Measurements from ENCODE around the gene RGS7. TPM values are rescaled to one million over a fixed set of nuclear protein-coding genes. Genes with fewer than 3 reads are reported as not detected.
"Not testable (repeated sequence)": the region's sequence is repeated elsewhere in the genome, so short reads cannot be mapped to it uniquely, and the experiment has no call there.

RGS7 gene
- total RNA-seq, 3 donors from 2014 or later (not counting 1 experiment from before 2014, with no cell fraction given), result not detected

DNA sequence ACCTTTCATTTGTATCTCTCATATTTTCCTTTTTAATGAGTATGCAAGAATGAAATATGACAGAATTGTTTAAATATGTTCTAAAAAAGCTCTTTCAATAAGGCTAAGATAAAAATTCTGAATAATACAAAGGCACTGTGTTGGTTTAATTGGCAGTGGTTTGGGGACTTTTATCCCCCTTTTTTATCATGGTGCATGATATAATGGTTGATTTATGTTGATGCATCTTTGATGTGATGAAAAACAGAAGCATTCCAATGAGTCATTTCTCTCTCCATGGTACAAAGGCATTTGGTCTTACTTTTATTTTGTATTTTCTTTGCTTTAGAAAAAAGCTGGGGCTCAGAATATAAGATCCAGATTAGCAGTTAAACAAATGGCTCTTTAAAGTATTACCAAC, 617.9 kb downstream of the RGS7 start:
- no peaks in the 10 kb centered on the region for H3K4me1 ChIP-seq (ENCODE audit: control insufficient read depth, insufficient read depth, low read length)
- no peaks in the 10 kb centered on the region for H3K36me3 Mint-ChIP-seq
- no peaks in the 10 kb centered on the region for H3K27me3 Mint-ChIP-seq (ENCODE audit: low read depth in 2 of 2)
- TF ChIP-seq, protein P1, sequence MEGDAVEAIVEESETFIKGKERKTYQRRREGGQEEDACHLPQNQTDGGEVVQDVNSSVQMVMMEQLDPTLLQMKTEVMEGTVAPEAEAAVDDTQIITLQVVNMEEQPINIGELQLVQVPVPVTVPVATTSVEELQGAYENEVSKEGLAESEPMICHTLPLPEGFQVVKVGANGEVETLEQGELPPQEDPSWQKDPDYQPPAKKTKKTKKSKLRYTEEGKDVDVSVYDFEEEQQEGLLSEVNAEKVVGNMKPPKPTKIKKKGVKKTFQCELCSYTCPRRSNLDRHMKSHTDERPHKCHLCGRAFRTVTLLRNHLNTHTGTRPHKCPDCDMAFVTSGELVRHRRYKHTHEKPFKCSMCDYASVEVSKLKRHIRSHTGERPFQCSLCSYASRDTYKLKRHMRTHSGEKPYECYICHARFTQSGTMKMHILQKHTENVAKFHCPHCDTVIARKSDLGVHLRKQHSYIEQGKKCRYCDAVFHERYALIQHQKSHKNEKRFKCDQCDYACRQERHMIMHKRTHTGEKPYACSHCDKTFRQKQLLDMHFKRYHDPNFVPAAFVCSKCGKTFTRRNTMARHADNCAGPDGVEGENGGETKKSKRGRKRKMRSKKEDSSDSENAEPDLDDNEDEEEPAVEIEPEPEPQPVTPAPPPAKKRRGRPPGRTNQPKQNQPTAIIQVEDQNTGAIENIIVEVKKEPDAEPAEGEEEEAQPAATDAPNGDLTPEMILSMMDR (IDR thresholded peaks at IDR 0.05), result no peak
- H3K4me3 ChIP-seq (ENCODE audit: low read length), result no peak overlapping the region
- H3K9me3 ChIP-seq (ENCODE audit: control insufficient read depth, insufficient read depth, low read length), result no peaks in the 10 kb centered on the region
- H3K4me1 Mint-ChIP-seq, result no peaks in the 10 kb centered on the region
- H3K36me3 ChIP-seq (ENCODE audit: control insufficient read depth, insufficient read depth, low read length), result no peaks in the 10 kb centered on the region
- ATAC-seq (no peak), DNase-seq (no peak)
- no peak overlapping the region for H3K4me3 Mint-ChIP-seq
- H3K27ac Mint-ChIP-seq, result no peak overlapping the region
- no peaks in the 10 kb centered on the region for H3K9me3 Mint-ChIP-seq
- intact Hi-C loops (cut with micrococcal nuclease), result no loop called here
- no peak overlapping the region for H3K27ac ChIP-seq (ENCODE audit: low read length)
- no peaks in the 10 kb centered on the region for H3K27me3 ChIP-seq (ENCODE audit: control insufficient read depth, insufficient read depth, low read length)

DNA sequence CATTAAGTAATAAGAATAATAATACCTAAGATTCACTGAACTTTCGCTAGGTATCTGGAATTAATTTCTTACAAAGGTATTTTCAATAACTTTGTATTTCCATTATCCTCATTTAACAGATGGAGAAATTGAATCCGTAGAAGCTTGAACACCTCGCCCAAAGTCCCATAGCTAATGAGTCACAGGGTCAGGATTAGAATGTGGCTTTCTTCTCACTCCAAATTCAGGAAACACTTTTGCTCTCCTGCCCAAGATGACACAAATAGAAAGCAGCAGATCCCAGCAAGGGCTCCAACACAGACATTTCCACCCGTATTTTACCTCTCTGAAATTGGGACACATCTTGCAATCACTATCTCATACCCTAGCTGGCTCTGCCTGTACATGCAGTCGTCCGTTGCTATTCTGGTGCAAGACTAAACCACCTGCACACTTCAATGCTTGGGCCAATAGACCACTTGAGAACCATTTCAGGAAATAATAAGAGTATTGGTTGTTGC, 619.2 kb downstream of the RGS7 start:
- no peak overlapping the region for H3K4me3 ChIP-seq (ENCODE audit: low read length)
- no peaks in the 10 kb centered on the region for H3K36me3 ChIP-seq (ENCODE audit: control insufficient read depth, insufficient read depth, low read length)
- no peak overlapping the region for H3K27ac ChIP-seq (ENCODE audit: low read length)
- Mint-ChIP-seq H3K36me3 (no peaks in the 10 kb centered on the region), H3K9me3 (no peaks in the 10 kb centered on the region), H3K27ac (no peak overlapping the region), H3K4me3 (no peak overlapping the region), H3K4me1 (no peaks in the 10 kb centered on the region), H3K27me3 (ENCODE audit: low read depth in 2 of 2) (no peaks in the 10 kb centered on the region)
- DNase-seq (no peak), ATAC-seq (no peak)
- WGBS (ENCODE audit: insufficient coverage), result 83% methylated on average over 5 of the region's 6 CpGs
- intact Hi-C loops (cut with micrococcal nuclease), result no loop called here
- no peaks in the 10 kb centered on the region for H3K4me1 ChIP-seq (ENCODE audit: control insufficient read depth, insufficient read depth, low read length)
- H3K27me3 ChIP-seq (ENCODE audit: control insufficient read depth, insufficient read depth, low read length), result no peaks in the 10 kb centered on the region
- TF ChIP-seq, protein P1 (IDR thresholded peaks at IDR 0.05), result no peak
- H3K9me3 ChIP-seq (ENCODE audit: control insufficient read depth, insufficient read depth, low read length), result no peaks in the 10 kb centered on the region

DNA sequence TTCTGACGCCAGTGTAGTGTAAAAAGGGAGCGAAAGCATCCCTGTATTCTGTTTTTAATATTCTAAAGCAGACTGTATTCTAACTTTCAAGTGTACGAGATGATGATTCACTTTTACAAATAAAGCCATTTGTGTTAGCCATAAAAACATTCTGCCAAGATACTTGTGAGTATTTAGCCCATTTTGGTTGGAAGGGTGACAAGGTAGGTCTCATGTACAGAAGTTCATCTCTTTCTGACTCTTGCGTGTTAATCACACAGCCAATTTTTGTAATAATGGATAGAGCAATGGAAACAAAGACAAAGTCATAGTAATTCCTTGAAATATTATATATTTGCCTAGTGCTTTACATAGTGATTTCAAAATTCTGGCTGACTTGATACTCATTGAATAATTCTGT, 619.7 kb downstream of the RGS7 start:
- H3K9me3 Mint-ChIP-seq, result no peaks in the 10 kb centered on the region
- Histone ChIP-seq H3K4me1 (ENCODE audit: control insufficient read depth, insufficient read depth, low read length) (no peaks in the 10 kb centered on the region), H3K4me3 (ENCODE audit: low read length) (no peak overlapping the region), H3K27ac (ENCODE audit: low read length) (no peak overlapping the region), H3K9me3 (ENCODE audit: control insufficient read depth, insufficient read depth, low read length) (no peaks in the 10 kb centered on the region), H3K36me3 (ENCODE audit: control insufficient read depth, insufficient read depth, low read length) (no peaks in the 10 kb centered on the region), H3K27me3 (ENCODE audit: control insufficient read depth, insufficient read depth, low read length) (no peaks in the 10 kb centered on the region)
- ATAC-seq (no peak), DNase-seq (no peak)
- H3K36me3 Mint-ChIP-seq, result no peaks in the 10 kb centered on the region
- H3K27me3 Mint-ChIP-seq (ENCODE audit: low read depth in 2 of 2), result peaks cover 0 to under 1% of the 10 kb centered on the region in 2 donors
- WGBS (ENCODE audit: insufficient coverage), result no CpG with 5 or more reads among the region's 4 CpGs
- H3K4me3 Mint-ChIP-seq, result no peak overlapping the region
- no peak overlapping the region for H3K27ac Mint-ChIP-seq
- no peaks in the 10 kb centered on the region for H3K4me1 Mint-ChIP-seq
- intact Hi-C loops (cut with micrococcal nuclease), result no loop called here
- TF ChIP-seq, protein P1 (IDR thresholded peaks at IDR 0.05), result no peak

DNA sequence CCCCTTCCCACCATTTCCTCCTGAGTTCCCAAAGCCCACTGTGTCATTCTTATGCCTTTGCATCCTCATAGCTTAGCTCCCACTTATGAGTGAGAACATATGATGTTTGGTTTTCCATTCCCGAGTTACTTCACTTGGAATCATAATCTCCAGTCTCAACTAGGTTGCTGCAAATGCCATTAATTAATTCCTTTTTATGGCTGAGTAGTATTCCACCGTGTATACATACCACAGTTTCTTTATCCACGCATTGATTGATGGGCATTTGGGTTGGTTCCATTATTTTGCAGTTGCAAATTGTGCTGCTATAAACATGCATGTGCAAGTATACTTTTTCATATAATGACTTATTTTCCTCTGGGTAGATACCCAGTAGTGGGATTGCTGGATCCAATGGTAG, 622.3 kb downstream of the RGS7 start:
- H3K4me3 ChIP-seq (ENCODE audit: low read length); H3K4me1 Mint-ChIP-seq; H3K4me3 Mint-ChIP-seq; H3K27ac Mint-ChIP-seq; ATAC-seq; H3K27ac ChIP-seq (ENCODE audit: low read length); H3K9me3 Mint-ChIP-seq; H3K27me3 ChIP-seq (ENCODE audit: control insufficient read depth, insufficient read depth, low read length); H3K36me3 Mint-ChIP-seq; H3K27me3 Mint-ChIP-seq (ENCODE audit: low read depth in 2 of 2); DNase-seq; H3K36me3 ChIP-seq (ENCODE audit: control insufficient read depth, insufficient read depth, low read length); H3K9me3 ChIP-seq (ENCODE audit: control insufficient read depth, insufficient read depth, low read length); H3K4me1 ChIP-seq (ENCODE audit: control insufficient read depth, insufficient read depth, low read length); intact Hi-C loops (cut with micrococcal nuclease): not testable (repeated sequence)
- WGBS (ENCODE audit: insufficient coverage), result 81% methylated on average over 3 of the region's 3 CpGs

Data from natural killer cell (primary cell).